Body of pancreas (tissue), 4 donors: ENCODE data around the gene PTPN14. TPM values are rescaled to one million over a fixed set of nuclear protein-coding genes. Genes with fewer than 3 reads are reported as not detected.

Source experiments
- ATAC-seq: fragments of 150-250 bp; one replicate; pipeline ENCODE4 v1.9.1; 2016
- DNase-seq, 4 donors: peaks; one replicate each; pipeline ENCODE4 v3.0.0-alpha.2; 2019
- H3K27ac ChIP-seq, 4 donors: fragments of 200-600 bp; sonication (generic); 1 replicate in 3 of 4; 2 replicates in 1 of 4; pipeline versions ENCODE4 v1.5.1 to v1.6.1; 2016 to 2019; ENCODE audit warnings: mild to moderate bottlenecking in 1 of 4, mixed read lengths in 1 of 4, moderate library complexity in 1 of 4
- H3K27me3 ChIP-seq, 2 donors: fragments of 200-600 bp; sonication (generic); one replicate each; pipeline ENCODE4 v1.6.0; 2016; ENCODE audit warnings: mild to moderate bottlenecking in 1 of 2
- H3K36me3 ChIP-seq, 2 donors: fragments of 200-600 bp; sonication (generic); replicated peaks in 1 of 2; 2 replicates each; pipeline ENCODE4 v1.5.1; 2016; ENCODE audit warnings: low read depth in 2 of 2; ENCODE audit not compliant: insufficient read depth in 1 of 2
- H3K4me1 ChIP-seq: fragments of 200-600 bp; sonication (generic); one replicate; pipeline ENCODE4 v1.6.0; 2016
- H3K4me3 ChIP-seq, 2 donors: fragments of 200-600 bp; sonication (generic); 1 replicate in 1 of 2; 2 replicates in 1 of 2; pipeline ENCODE4 v1.5.1; 2016 to 2019
- H3K9me3 ChIP-seq, 3 donors: fragments of 200-600 bp; sonication (generic); 1 replicate in 2 of 3; 2 replicates in 1 of 3; pipeline ENCODE4 v1.5.1; 2016
- CTCF ChIP-seq, 7 experiments: fragments of 450-650 bp in 4 of 7; fragments of 200-600 bp in 3 of 7; sonication (generic) in 3 of 7; IDR thresholded peaks; one replicate each; pipeline ENCODE4 v1.5.1; 2016 to 2019; ENCODE audit warnings: antibody characterized with exemption in 7 of 7
- POLR2A ChIP-seq, 3 donors: fragments of 450-650 bp; IDR thresholded peaks; one replicate each; pipeline ENCODE4 v1.6.1; 2016; ENCODE audit warnings: antibody characterized with exemption in 3 of 3, mild to moderate bottlenecking in 2 of 3
- WGBS, 2 donors: methylation state at CpG; one replicate each; pipeline ENCODE4 v1.1.5; 2017; 5-methylcytosine and 5-hydroxymethylcytosine counted together
- intact Hi-C: fragments of 100-400 bp; cut with DNase I; formaldehyde crosslinking; loops from one replicate; pipeline ENCODE4 v1.15.1; 2023
- total RNA-seq, 2 donors: library from RNA; depleted of rRNA; stranded (reverse); fragments of >200 nt; gene quantifications; one replicate each; pipeline ENCODE4 v1.1.0, GENCODE V29; 2016

PTPN14 gene
- total RNA-seq, 2 donors from 2014 or later = 10.5 to 18.7 TPM

DNA sequence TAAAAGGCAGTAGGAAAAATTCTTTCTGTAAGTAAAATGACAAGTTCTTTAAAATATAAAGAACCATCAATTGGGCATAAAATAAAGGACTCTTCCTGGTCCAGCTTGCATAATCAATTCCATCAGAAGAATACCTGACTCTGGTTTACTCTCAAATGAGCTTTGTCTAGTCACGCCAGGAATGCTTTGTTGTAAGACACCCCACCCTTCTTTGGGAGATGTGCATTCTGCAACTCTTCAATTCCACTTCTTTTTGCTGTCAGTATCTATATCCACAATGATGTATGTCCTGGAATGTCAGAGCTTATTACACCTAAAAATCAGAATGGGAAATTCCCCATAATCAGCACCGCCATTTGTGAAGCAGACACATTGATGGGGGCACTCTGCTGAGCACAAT is 76.1 kb downstream of the PTPN14 start:
- intact Hi-C loops = no loop called here
- Histone ChIP-seq H3K36me3 (no peaks in the 10 kb centered on the region), H3K4me1 (peaks cover 10% of the 10 kb centered on the region), H3K4me3 (no peak overlapping the region), H3K27me3 (no peaks in the 10 kb centered on the region), H3K27ac (no peak overlapping the region), H3K9me3 (no peaks in the 10 kb centered on the region)
- DNase-seq (no peak), ATAC-seq (no peak)
- TF ChIP-seq POLR2A (IDR thresholded peaks at IDR 0.05) = no peak
- no peak for TF ChIP-seq CTCF (IDR thresholded peaks at IDR 0.05)
- 92 to 95% methylated on average over 2 of the region's 2 CpGs for WGBS, 2 donors

GRCh38 chr1:214474467-214474866 is 76.9 kb downstream of the PTPN14 start:
- Histone ChIP-seq H3K27me3 (no peaks in the 10 kb centered on the region), H3K4me1 (peaks cover 10% of the 10 kb centered on the region), H3K9me3 (no peaks in the 10 kb centered on the region), H3K27ac (no peak overlapping the region), H3K4me3 (no peak overlapping the region), H3K36me3 (no peaks in the 10 kb centered on the region)
- intact Hi-C loops = no loop called here
- 80 to 82% methylated on average over 3 of the region's 3 CpGs for WGBS, 2 donors
- TF ChIP-seq CTCF (IDR thresholded peaks at IDR 0.05) = no peak
- TF ChIP-seq POLR2A (IDR thresholded peaks at IDR 0.05) = no peak
- ATAC-seq (no peak), DNase-seq (no peak)

GRCh38 chr1:214473862-214474261 is 77.5 kb downstream of the PTPN14 start:
- Histone ChIP-seq H3K27me3 (no peaks in the 10 kb centered on the region), H3K9me3 (no peaks in the 10 kb centered on the region), H3K4me3 (no peak overlapping the region), H3K27ac (no peak overlapping the region), H3K36me3 (no peaks in the 10 kb centered on the region), H3K4me1 (peaks cover 10% of the 10 kb centered on the region)
- no peak for TF ChIP-seq POLR2A (IDR thresholded peaks at IDR 0.05)
- no peak for TF ChIP-seq CTCF (IDR thresholded peaks at IDR 0.05)
- WGBS, 2 donors = 92 to 93% methylated on average over 2 of the region's 2 CpGs
- intact Hi-C loops = no loop called here
- DNase-seq (no peak), ATAC-seq (no peak)

GRCh38 chr1:214473387-214473786 is 78.0 kb downstream of the PTPN14 start:
- 76 to 88% methylated on average over 1 of the region's 1 CpG for WGBS, 2 donors
- Histone ChIP-seq H3K4me3 (no peak overlapping the region), H3K27ac (no peak overlapping the region), H3K36me3 (no peaks in the 10 kb centered on the region), H3K9me3 (no peaks in the 10 kb centered on the region), H3K27me3 (no peaks in the 10 kb centered on the region), H3K4me1 (peaks cover 10% of the 10 kb centered on the region)
- ATAC-seq (no peak), DNase-seq (no peak)
- TF ChIP-seq CTCF (IDR thresholded peaks at IDR 0.05) (no peak), POLR2A (IDR thresholded peaks at IDR 0.05) (no peak)
- intact Hi-C loops = no loop called here

DNA sequence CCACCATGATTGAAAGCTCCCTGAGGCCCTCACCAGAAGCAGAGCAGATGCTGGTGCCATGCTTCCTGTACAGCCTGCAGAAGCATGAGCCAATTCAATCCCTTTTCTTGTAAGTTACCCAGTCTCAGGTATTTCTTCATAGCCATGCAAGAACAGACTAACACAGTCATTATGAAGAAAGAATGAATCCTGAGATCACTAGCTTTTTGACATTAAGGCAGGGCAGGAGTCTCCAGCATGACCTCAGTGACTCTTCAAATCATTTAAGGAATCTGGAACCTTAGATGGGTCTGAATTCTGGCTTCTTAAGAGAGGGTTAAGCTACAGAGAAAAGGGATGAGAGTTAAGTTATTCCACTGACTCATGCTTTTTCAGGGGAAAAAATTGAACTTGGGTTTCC is 79.0 kb downstream of the PTPN14 start:
- DNase-seq (no peak), ATAC-seq (no peak)
- Histone ChIP-seq H3K27ac (no peak overlapping the region), H3K4me3 (no peak overlapping the region), H3K9me3 (no peaks in the 10 kb centered on the region), H3K36me3 (no peaks in the 10 kb centered on the region), H3K4me1 (peaks cover 11% of the 10 kb centered on the region), H3K27me3 (no peaks in the 10 kb centered on the region)
- intact Hi-C loops = no loop called here
- TF ChIP-seq POLR2A (IDR thresholded peaks at IDR 0.05) = no peak
- no peak for TF ChIP-seq CTCF (IDR thresholded peaks at IDR 0.05)
